HFFc6 (cell line): ENCODE data around the gene TEDC1. TPM values are rescaled to one million over a fixed set of nuclear protein-coding genes. Genes with fewer than 3 reads are reported as not detected.

ENCODE experiments used
- DNase-seq: peaks from one replicate; pipeline ENCODE4 v3.0.0-alpha.2; 2018
- H3K27ac Mint-ChIP-seq: 2 replicates; pipeline ENCODE4 v1.8.0; 2020; ENCODE audit warnings: mild to moderate bottlenecking, mixed read lengths
- H3K27me3 Mint-ChIP-seq: 2 replicates; pipeline ENCODE4 v1.8.0; 2021; ENCODE audit warnings: mild to moderate bottlenecking, moderate library complexity, mixed read lengths; ENCODE audit not compliant: insufficient read depth
- H3K36me3 Mint-ChIP-seq: 2 replicates; pipeline ENCODE4 v1.8.0; 2021; ENCODE audit warnings: low read depth, mixed read lengths
- H3K4me1 Mint-ChIP-seq: 2 replicates; pipeline ENCODE4 v1.8.0; 2020; ENCODE audit warnings: low read depth, mixed read lengths
- H3K4me3 Mint-ChIP-seq: 2 replicates; pipeline ENCODE4 v1.8.0; 2020; ENCODE audit warnings: mild to moderate bottlenecking, moderate library complexity, mixed read lengths
- H3K9me3 Mint-ChIP-seq: 2 replicates; pipeline ENCODE4 v1.8.0; 2020; ENCODE audit warnings: mild to moderate bottlenecking, mixed read lengths
- total RNA-seq, 6 experiments: library from RNA; stranded (reverse); fragmentation: NEBNext Ultra II Directional; extraction: Animal tissue kit (Norgen Biotek cat#: 25700); gene quantifications; 2 replicates in 1 of 6; 3 replicates in 5 of 6; pipeline ENCODE4 v1.2.3, GENCODE V29; 2021
- TF ChIP-seq, protein P1 (sequence below): fragments of 200-600 bp; sonication (generic); IDR thresholded peaks from 2 replicates; pipeline ENCODE4 v1.5.0; 2021; ENCODE audit warnings: antibody characterized with exemption, mild to moderate bottlenecking

The TEDC1 gene
- total RNA-seq, 6 experiments from 2014 or later = 9.1 to 12.9 (median 12.7) TPM

- no peak overlapping the region for H3K27ac Mint-ChIP-seq
- no peaks in the 10 kb centered on the region for H3K36me3 Mint-ChIP-seq
- H3K4me3 Mint-ChIP-seq = no peak overlapping the region
- TF ChIP-seq, protein P1, sequence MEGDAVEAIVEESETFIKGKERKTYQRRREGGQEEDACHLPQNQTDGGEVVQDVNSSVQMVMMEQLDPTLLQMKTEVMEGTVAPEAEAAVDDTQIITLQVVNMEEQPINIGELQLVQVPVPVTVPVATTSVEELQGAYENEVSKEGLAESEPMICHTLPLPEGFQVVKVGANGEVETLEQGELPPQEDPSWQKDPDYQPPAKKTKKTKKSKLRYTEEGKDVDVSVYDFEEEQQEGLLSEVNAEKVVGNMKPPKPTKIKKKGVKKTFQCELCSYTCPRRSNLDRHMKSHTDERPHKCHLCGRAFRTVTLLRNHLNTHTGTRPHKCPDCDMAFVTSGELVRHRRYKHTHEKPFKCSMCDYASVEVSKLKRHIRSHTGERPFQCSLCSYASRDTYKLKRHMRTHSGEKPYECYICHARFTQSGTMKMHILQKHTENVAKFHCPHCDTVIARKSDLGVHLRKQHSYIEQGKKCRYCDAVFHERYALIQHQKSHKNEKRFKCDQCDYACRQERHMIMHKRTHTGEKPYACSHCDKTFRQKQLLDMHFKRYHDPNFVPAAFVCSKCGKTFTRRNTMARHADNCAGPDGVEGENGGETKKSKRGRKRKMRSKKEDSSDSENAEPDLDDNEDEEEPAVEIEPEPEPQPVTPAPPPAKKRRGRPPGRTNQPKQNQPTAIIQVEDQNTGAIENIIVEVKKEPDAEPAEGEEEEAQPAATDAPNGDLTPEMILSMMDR = no peak
- no peaks in the 10 kb centered on the region for H3K9me3 Mint-ChIP-seq
- no peak for DNase-seq
- H3K4me1 Mint-ChIP-seq = peaks cover 7% of the 10 kb centered on the region
- H3K27me3 Mint-ChIP-seq = peaks cover 5% of the 10 kb centered on the region
These were observed 3.5 kb downstream of the TEDC1 start for GRCh38 chr14:105494606-105494929.

GRCh38 chr14:105495101-105495989 lies 4.3 kb downstream of the TEDC1 start:
- H3K9me3 Mint-ChIP-seq = no peaks in the 10 kb centered on the region
- no peaks in the 10 kb centered on the region for H3K36me3 Mint-ChIP-seq
- H3K27ac Mint-ChIP-seq = no peak overlapping the region
- peaks cover 5% of the 10 kb centered on the region for H3K27me3 Mint-ChIP-seq
- TF ChIP-seq, protein P1 = no peak
- no peak overlapping the region for H3K4me3 Mint-ChIP-seq
- H3K4me1 Mint-ChIP-seq = peaks cover 5% of the 10 kb centered on the region; the same call in 1 of the 2 replicates
- no peak for DNase-seq

GRCh38 chr14:105495990-105496830 lies 5.2 kb downstream of the TEDC1 start:
- Mint-ChIP-seq H3K4me3 (no peak overlapping the region), H3K9me3 (no peaks in the 10 kb centered on the region), H3K27ac (no peak overlapping the region), H3K4me1 (peaks cover 5% of the 10 kb centered on the region; the same call in 1 of the 2 replicates), H3K36me3 (no peaks in the 10 kb centered on the region), H3K27me3 (peaks cover 1% of the 10 kb centered on the region)
- DNase-seq = no peak
- TF ChIP-seq, protein P1 = no peak

- Mint-ChIP-seq H3K36me3 (no peaks in the 10 kb centered on the region), H3K4me1 (peaks cover 1% of the 10 kb centered on the region; the same call in 1 of the 2 replicates), H3K9me3 (no peaks in the 10 kb centered on the region), H3K27me3 (no peaks in the 10 kb centered on the region; the same call in 1 of the 2 replicates), H3K27ac (no peak overlapping the region), H3K4me3 (no peak overlapping the region)
- TF ChIP-seq, protein P1 = no peak
- DNase-seq = no peak
These were observed 6.0 kb downstream of the TEDC1 start for GRCh38 chr14:105496831-105497591.
